SU-DHL-6 (cell line): ENCODE results near the gene CATSPERB.

Source experiments
- H2AFZ ChIP-seq: fragments of 200-600 bp; sonication (generic); 2 replicates; pipeline ENCODE4 v1.6.1; 2014; ENCODE audit warnings: low read depth, mild to moderate bottlenecking, moderate library complexity, mixed read lengths, antibody characterized with exemption, low read length; ENCODE audit not compliant: severe bottlenecking
- H3F3A ChIP-seq: fragments of 200-600 bp; shearing (Covaris generic); 2 replicates; pipeline ENCODE4 v1.6.0; 2016; ENCODE audit warnings: antibody characterized with exemption, mild to moderate bottlenecking; ENCODE audit not compliant: insufficient read depth
- H3K27ac ChIP-seq: fragments of 200-600 bp; sonication (generic); 2 replicates; pipeline ENCODE4 v1.5.1; 2016; ENCODE audit warnings: low read depth, mild to moderate bottlenecking, low read length, moderate library complexity, mixed read lengths
- H3K27me3 ChIP-seq: fragments of 200-600 bp; sonication (generic), shearing (Covaris generic); 2 replicates; pipeline ENCODE4 v1.6.0; 2014; ENCODE audit warnings: mild to moderate bottlenecking, low read length
- H3K36me3 ChIP-seq: fragments of 200-600 bp; sonication (generic); 2 replicates; pipeline ENCODE4 v1.6.1; 2014; ENCODE audit warnings: mild to moderate bottlenecking, low read length, mixed read lengths
- H3K4me2 ChIP-seq: fragments of 300-600, 200-600 bp; shearing (Covaris generic), sonication (generic); 2 replicates; pipeline ENCODE4 v1.6.0; 2014; ENCODE audit warnings: low read length, low read depth, mild to moderate bottlenecking; ENCODE audit not compliant: poor library complexity, severe bottlenecking
- H3K4me3 ChIP-seq: fragments of 200-600 bp; sonication (generic); 2 replicates; pipeline ENCODE4 v1.5.1; 2014; ENCODE audit warnings: antibody characterized with exemption, low read length, mild to moderate bottlenecking, mixed read lengths; ENCODE audit not compliant: insufficient read depth, poor library complexity, severe bottlenecking
- H3K79me2 ChIP-seq: fragments of 200-600 bp; sonication (generic); 2 replicates; pipeline ENCODE4 v1.6.1; 2014; ENCODE audit warnings: mild to moderate bottlenecking, low read length, moderate library complexity; ENCODE audit not compliant: insufficient read depth
- H3K9ac ChIP-seq: fragments of 200-600 bp; sonication (generic); 2 replicates; pipeline ENCODE4 v1.7.0; 2014; ENCODE audit warnings: mild to moderate bottlenecking, low read length
- H3K9me2 ChIP-seq: fragments of 200-600 bp; sonication (generic); replicated peaks from 2 replicates; pipeline ENCODE4 v1.6.1; 2014; ENCODE audit warnings: low read length; ENCODE audit not compliant: insufficient read depth
- H3K9me3 ChIP-seq: fragments of 200-600 bp; sonication (generic); 2 replicates; pipeline ENCODE4 v1.6.1; 2014; ENCODE audit warnings: low read length, mixed read lengths; ENCODE audit not compliant: insufficient read depth
- H4K20me1 ChIP-seq: fragments of 200-600 bp; sonication (generic); 2 replicates; pipeline ENCODE4 v1.6.1; 2014; ENCODE audit warnings: low read depth, mild to moderate bottlenecking, antibody characterized with exemption, low read length, moderate library complexity, mixed read lengths
- CTCF ChIP-seq: fragments of 200-600 bp; sonication (generic); IDR thresholded peaks from one replicate; pipeline ENCODE4 v1.5.1; 2017; ENCODE audit warnings: antibody characterized with exemption, mild to moderate bottlenecking, low read length, moderate library complexity; ENCODE audit not compliant: insufficient read depth, poor library complexity, severe bottlenecking
- EZH2phosphoT487 ChIP-seq: fragments of 200-600 bp; sonication (generic), shearing (Covaris generic); conservative IDR thresholded peaks from 2 replicates; pipeline ENCODE4 v1.6.1; 2018; ENCODE audit warnings: mild to moderate bottlenecking, antibody characterized with exemption, low read length, moderate library complexity, mixed read lengths

The CATSPERB gene

GRCh38 chr14:91706996-91707395 is 24.9 kb downstream of the CATSPERB start:
- Histone ChIP-seq H4K20me1 (no peaks in the 10 kb centered on the region), H3K9ac (no peak overlapping the region), H3K36me3 (no peaks in the 10 kb centered on the region), H2AFZ (no peak overlapping the region), H3K27me3 (no peaks in the 10 kb centered on the region), H3K9me2 (no peaks in the 10 kb centered on the region), H3K9me3 (no peaks in the 10 kb centered on the region), H3K79me2 (no peaks in the 10 kb centered on the region), H3F3A (no peaks in the 10 kb centered on the region), H3K4me3 (no peak overlapping the region), H3K27ac (no peak overlapping the region), H3K4me2 (no peak overlapping the region)
- no peak for TF ChIP-seq CTCF
- no peak for TF ChIP-seq EZH2phosphoT487

DNA sequence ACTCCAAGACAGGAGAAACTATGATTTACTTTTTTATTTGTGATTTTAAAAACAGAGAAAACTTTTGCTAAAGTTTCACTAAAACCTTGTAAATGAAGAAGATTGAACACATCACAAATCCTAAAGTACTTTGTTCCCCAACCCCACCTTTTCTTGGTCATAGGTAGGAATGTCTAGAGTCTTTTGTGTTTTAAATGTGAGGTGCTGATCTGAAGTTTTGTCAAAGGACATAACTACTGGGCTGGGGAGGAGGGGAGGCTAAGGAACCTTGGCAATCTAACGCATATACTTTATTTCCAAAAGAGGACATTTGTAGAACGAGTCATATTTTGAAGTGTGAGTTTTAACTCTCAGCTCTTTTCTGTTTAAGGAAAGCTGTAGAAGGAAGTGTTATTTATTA is 37.2 kb downstream of the CATSPERB start:
- Histone ChIP-seq H3K9ac (no peak overlapping the region), H3K4me3 (no peak overlapping the region), H3K4me2 (no peak overlapping the region)

GRCh38 chr14:91693346-91693745 is 38.5 kb downstream of the CATSPERB start:
- Histone ChIP-seq H3K9me3 (peaks cover 11% of the 10 kb centered on the region), H3F3A (no peaks in the 10 kb centered on the region), H3K79me2 (no peaks in the 10 kb centered on the region), H4K20me1 (no peaks in the 10 kb centered on the region), H3K27ac (no peak overlapping the region), H3K9ac (no peak overlapping the region), H3K4me2 (no peak overlapping the region), H3K27me3 (no peaks in the 10 kb centered on the region), H3K36me3 (no peaks in the 10 kb centered on the region), H3K4me3 (no peak overlapping the region), H3K9me2 (no peaks in the 10 kb centered on the region), H2AFZ (no peak overlapping the region)
- TF ChIP-seq EZH2phosphoT487 (no peak), CTCF (no peak)

More for the DNA sequence above, 37.2 kb downstream of the CATSPERB start:
- Histone ChIP-seq H3K27ac (no peak overlapping the region), H3K36me3 (no peaks in the 10 kb centered on the region), H3K9me3 (peaks cover 11% of the 10 kb centered on the region), H4K20me1 (no peaks in the 10 kb centered on the region), H3K27me3 (no peaks in the 10 kb centered on the region), H3K9me2 (no peaks in the 10 kb centered on the region), H3F3A (no peaks in the 10 kb centered on the region), H3K79me2 (no peaks in the 10 kb centered on the region), H2AFZ (no peak overlapping the region)
- TF ChIP-seq CTCF (no peak), EZH2phosphoT487 (no peak)

DNA sequence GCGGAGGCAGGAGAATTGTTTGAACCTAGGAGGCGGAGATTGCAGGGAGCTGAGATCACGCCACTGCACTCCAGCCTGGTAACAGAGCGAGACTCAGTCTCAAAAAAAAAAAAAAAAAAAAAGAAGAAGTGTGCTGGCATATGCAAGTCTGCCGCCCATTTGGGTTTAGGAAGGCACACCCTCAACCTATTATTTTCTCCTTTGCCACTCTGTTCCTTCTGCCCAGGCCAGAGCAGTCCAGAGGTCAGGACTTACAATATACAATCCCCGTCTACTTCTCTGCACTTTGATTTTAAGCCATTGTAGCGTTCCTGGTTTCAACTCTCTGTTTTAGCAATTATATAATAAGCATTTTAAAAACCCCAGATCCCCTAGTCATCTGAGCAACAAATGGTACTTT is 39.8 kb downstream of the CATSPERB start:
- Histone ChIP-seq H3K4me3 (no peak overlapping the region), H3K79me2 (no peaks in the 10 kb centered on the region)

More for the DNA sequence above, 39.8 kb downstream of the CATSPERB start:
- Histone ChIP-seq H3K36me3 (no peaks in the 10 kb centered on the region), H3K9me3 (peaks cover 11% of the 10 kb centered on the region), H3K27me3 (no peaks in the 10 kb centered on the region), H3K4me2 (no peak overlapping the region), H3F3A (no peaks in the 10 kb centered on the region), H4K20me1 (no peaks in the 10 kb centered on the region), H3K9ac (no peak overlapping the region), H3K27ac (no peak overlapping the region), H2AFZ (no peak overlapping the region), H3K9me2 (no peaks in the 10 kb centered on the region)
- TF ChIP-seq CTCF (no peak), EZH2phosphoT487 (no peak)
